Keratinocyte (primary cell): ENCODE data around the gene NLGN4X. TPM values are rescaled to one million over a fixed set of nuclear protein-coding genes. Genes with fewer than 3 reads are reported as not detected.

Source experiments
- DNase-seq: peaks from one replicate; pipeline ENCODE4 v3.0.0-alpha.2; 2011; ENCODE audit warnings: low read depth, missing footprints, low spot score
- FAIRE-seq: peaks from 2 replicates; lab custom pipeline; 2011; peaks lifted over from hg19 to GRCh38; lab: Jason Lieb, UNC
- H2AFZ ChIP-seq: 2 replicates; pipeline ENCODE4 v1.6.0; 2012; ENCODE audit warnings: low read length, control low read depth, inconsistent platforms; ENCODE audit not compliant: control insufficient read depth
- H3K27ac ChIP-seq: 2 replicates; pipeline ENCODE4 v1.5.1; 2011; ENCODE audit warnings: low read length; ENCODE audit not compliant: control insufficient read depth, insufficient read depth
- H3K27me3 ChIP-seq: 3 replicates; pipeline ENCODE4 v1.6.0; 2011; ENCODE audit warnings: low read length; ENCODE audit not compliant: control insufficient read depth, insufficient read depth; ENCODE audit errors: extremely low read depth
- H3K36me3 ChIP-seq, 2 experiments: 2 replicates in 1 of 2; 3 replicates in 1 of 2; pipeline ENCODE4 v1.5.1; 2011; ENCODE audit warnings: low read length in 2 of 2, mild to moderate bottlenecking in 1 of 2; ENCODE audit not compliant: control insufficient read depth in 2 of 2, insufficient read depth in 2 of 2; ENCODE audit errors: extremely low read depth in 1 of 2
- H3K4me1 ChIP-seq: 3 replicates; pipeline ENCODE4 v1.5.1; 2011; ENCODE audit warnings: low read length; ENCODE audit not compliant: control insufficient read depth, insufficient read depth; ENCODE audit errors: extremely low read depth
- H3K4me2 ChIP-seq: 3 replicates; pipeline ENCODE4 v1.6.0; 2011; ENCODE audit warnings: low read depth, low read length; ENCODE audit not compliant: control insufficient read depth, insufficient read depth; ENCODE audit errors: extremely low read depth
- H3K4me3 ChIP-seq, 3 experiments: fragments of 200-600 bp in 1 of 3; sonication (generic) in 1 of 3; 2 replicates in 2 of 3; 3 replicates in 1 of 3; pipeline ENCODE4 v1.5.1; 2011 to 2016; ENCODE audit warnings: low read length in 3 of 3, mild to moderate bottlenecking in 3 of 3, control low read depth in 2 of 3, inconsistent platforms in 1 of 3, low read depth in 1 of 3, mixed read lengths in 1 of 3, mixed run types in 1 of 3, moderate library complexity in 1 of 3; ENCODE audit not compliant: control insufficient read depth in 2 of 3, insufficient read depth in 2 of 3; ENCODE audit errors: extremely low read depth in 1 of 3
- H3K79me2 ChIP-seq: 2 replicates; pipeline ENCODE4 v1.6.0; 2012; ENCODE audit warnings: low read length; ENCODE audit not compliant: control insufficient read depth, insufficient read depth
- H3K9ac ChIP-seq: 3 replicates; pipeline ENCODE4 v1.6.0; 2011; ENCODE audit warnings: low read length; ENCODE audit not compliant: control insufficient read depth, insufficient read depth; ENCODE audit errors: extremely low read depth
- H3K9me1 ChIP-seq: 3 replicates; pipeline ENCODE4 v1.6.0; 2011; ENCODE audit warnings: low read length; ENCODE audit not compliant: control insufficient read depth, insufficient read depth; ENCODE audit errors: extremely low read depth
- H3K9me3 ChIP-seq: 2 replicates; pipeline ENCODE4 v1.5.1; 2012; ENCODE audit warnings: low read depth, low read length; ENCODE audit not compliant: control insufficient read depth
- H4K20me1 ChIP-seq: 3 replicates; pipeline ENCODE4 v1.6.0; 2011; ENCODE audit warnings: low read length; ENCODE audit not compliant: control insufficient read depth, insufficient read depth; ENCODE audit errors: extremely low read depth
- CTCF ChIP-seq, 3 experiments: IDR thresholded peaks in 1 of 3; conservative IDR thresholded peaks in 1 of 3; optimal IDR thresholded peaks in 1 of 3; 2 replicates in 2 of 3; 3 replicates in 1 of 3; pipeline versions ENCODE3 to v1.5.1; 2011; ENCODE audit warnings: low read length in 3 of 3, mild to moderate bottlenecking in 3 of 3, moderate library complexity in 2 of 3, control low read depth in 1 of 3, inconsistent platforms in 1 of 3; ENCODE audit not compliant: insufficient read depth in 2 of 3; ENCODE audit errors: extremely low read depth in 1 of 3
- EZH2 ChIP-seq: IDR thresholded peaks from one replicate; pipeline ENCODE4 v1.6.1; 2012; ENCODE audit warnings: inconsistent platforms, mild to moderate bottlenecking, low read length, moderate library complexity
- dilution Hi-C: fragments of 300-500 bp; cut with MboI; formaldehyde crosslinking; loops from one replicate; pipeline ENCODE4 v1.7.0; 2020; ENCODE audit warnings: low sequenced_read_pairs; ENCODE audit not compliant: extremely low pct_ligation_motif_present
- polyA minus RNA-seq, 3 experiments: library from RNA; depleted of rRNA, polyadenylated mRNA; stranded (reverse); fragments of >200 nt; gene quantifications; 1 replicate in 1 of 3; 2 replicates in 1 of 3; 3 replicates in 1 of 3; pipeline ENCODE4 v1.2.3, GENCODE V29; 2011
- polyA plus RNA-seq, 5 experiments: library from polyadenylated mRNA; depleted of rRNA in 3 of 5; stranded (reverse) in 3 of 5; stranded (forward) in 1 of 5; unstranded in 1 of 5; fragments of >200 nt; gene quantifications; 1 replicate in 1 of 5; 2 replicates in 3 of 5; 3 replicates in 1 of 5; pipeline versions ENCODE4 v1.2.1 to v1.2.3, GENCODE V29; 2011 to 2012; ENCODE audit warnings: missing spikeins in 2 of 5, low read depth in 1 of 5, low replicate concordance in 1 of 5

Gene NLGN4X
- polyA plus RNA-seq (2.0 to 2.6 TPM (median 2.2 TPM) in 3 replicates), polyA minus RNA-seq (9.1 to 19.3 TPM (median 10.2 TPM) in 3 replicates)
- 0.26 TPM for polyA plus RNA-seq (2011; ENCODE audit: low read depth)
- 1.0 and 1.1 TPM in 2 replicates for polyA plus RNA-seq (2011; cell fraction: cytosol; rRNA removed)
- 3.4 and 4.4 TPM in 2 replicates for polyA plus RNA-seq (2011; cell fraction: nucleus; rRNA removed)
- polyA plus RNA-seq (2012; ENCODE audit: low replicate concordance) = 0.61 and 1.4 TPM in 2 replicates
- polyA minus RNA-seq (2011; cell fraction: cytosol; rRNA and poly(A)+ RNA removed) = 2.3 TPM
- 3.6 and 10.5 TPM in 2 replicates for polyA minus RNA-seq (2011; cell fraction: nucleus; rRNA and poly(A)+ RNA removed)

GRCh38 chrX:6228720-6229119 lies at the start of gene NLGN4X:
Gene NLGN4X, minus strand, starts transcription at chrX:6228867. Its CDS starts 77,401 bp downstream, at chrX:6151466.
- DNase-seq (no peak), FAIRE-seq (no peak)
- Histone ChIP-seq H3K9me3 (no peaks in the 10 kb centered on the region), H3K4me3 (no peak within 1 kb of the TSS), H3K9ac (no peak within 1 kb of the TSS), H2AFZ (no peak within 1 kb of the TSS), H3K9me1 (no peaks in the 10 kb centered on the region), H3K27me3 (peaks cover 34% of the 10 kb centered on the region), H3K4me2 (no peak within 1 kb of the TSS), H4K20me1 (no peaks in the 10 kb centered on the region), H3K4me1 (no peaks in the 10 kb centered on the region), H3K36me3 (no peaks in the 10 kb centered on the region), H3K79me2 (no peaks in the 10 kb centered on the region), H3K27ac (no peak within 1 kb of the TSS)
- no peak for TF ChIP-seq EZH2
- no peak for TF ChIP-seq CTCF (optimal IDR thresholded peaks at IDR 0.05 in 1 of 3, IDR thresholded peaks at IDR 0.05 in 1 of 3, conservative IDR thresholded peaks at IDR 0.05 in 1 of 3; ENCODE audit: extremely low read depth in 1 of 3, insufficient read depth in 2 of 3, low read length in 3 of 3)
- dilution Hi-C loops = no loop called here

GRCh38 chrX:6266041-6266440 lies 37.4 kb upstream of the NLGN4X start:
- Histone ChIP-seq H3K27ac (no peak overlapping the region), H3K9me1 (no peaks in the 10 kb centered on the region), H3K4me2 (no peak overlapping the region), H3K9me3 (no peaks in the 10 kb centered on the region), H2AFZ (no peak overlapping the region), H3K27me3 (no peaks in the 10 kb centered on the region), H4K20me1 (no peaks in the 10 kb centered on the region), H3K4me1 (no peaks in the 10 kb centered on the region), H3K9ac (no peak overlapping the region), H3K79me2 (no peaks in the 10 kb centered on the region), H3K4me3 (no peak overlapping the region), H3K36me3 (no peaks in the 10 kb centered on the region)
- dilution Hi-C loops = no loop called here
- DNase-seq = no peak
- TF ChIP-seq CTCF (optimal IDR thresholded peaks at IDR 0.05 in 1 of 3, IDR thresholded peaks at IDR 0.05 in 1 of 3, conservative IDR thresholded peaks at IDR 0.05 in 1 of 3; ENCODE audit: extremely low read depth in 1 of 3, insufficient read depth in 2 of 3, low read length in 3 of 3) (no peak), EZH2 (no peak)
- FAIRE-seq = no peak
